Karpas-422 (cell line): ENCODE data around the gene CTXND1. TPM values are rescaled to one million over a fixed set of nuclear protein-coding genes. Genes with fewer than 3 reads are reported as not detected.

Experiments used
- DNase-seq: peaks from one replicate; pipeline ENCODE4 v3.0.0-alpha.2; 2015
- H2AFZ ChIP-seq: fragments of 200-600 bp; sonication (generic); 2 replicates; pipeline ENCODE4 v1.6.1; 2014; ENCODE audit warnings: antibody characterized with exemption, low read length, mixed read lengths
- H3K27ac ChIP-seq: fragments of 200-600 bp; sonication (generic); 2 replicates; pipeline ENCODE4 v1.5.1; 2014; ENCODE audit warnings: mild to moderate bottlenecking, low read length, moderate library complexity
- H3K27me3 ChIP-seq: fragments of 200-600 bp; sonication (generic); 2 replicates; pipeline ENCODE4 v1.6.1; 2014; ENCODE audit warnings: low read length, mixed read lengths
- H3K36me3 ChIP-seq: fragments of 200-600 bp; sonication (generic); 2 replicates; pipeline ENCODE4 v1.6.1; 2014; ENCODE audit warnings: low read length, mixed read lengths; ENCODE audit not compliant: insufficient read depth
- H3K4me1 ChIP-seq: fragments of 200-600 bp; sonication (generic); 2 replicates; pipeline ENCODE4 v1.6.1; 2014; ENCODE audit warnings: mild to moderate bottlenecking, low read length, mixed read lengths
- H3K4me2 ChIP-seq: fragments of 200-600 bp; sonication (generic); 2 replicates; pipeline ENCODE4 v1.6.1; 2014; ENCODE audit warnings: low read length, low read depth, mild to moderate bottlenecking; ENCODE audit not compliant: poor library complexity, severe bottlenecking
- H3K4me3 ChIP-seq: fragments of 200-600 bp; sonication (generic); 2 replicates; pipeline ENCODE4 v1.5.1; 2014; ENCODE audit warnings: mild to moderate bottlenecking, antibody characterized with exemption, low read length, mixed read lengths
- H3K79me2 ChIP-seq: fragments of 200-600 bp; sonication (generic); 2 replicates; pipeline ENCODE4 v1.6.1; 2014; ENCODE audit warnings: mild to moderate bottlenecking, low read length, mixed read lengths
- H3K9ac ChIP-seq: fragments of 200-600 bp; sonication (generic); 2 replicates; pipeline ENCODE4 v1.6.0; 2014; ENCODE audit warnings: low read length
- H3K9me2 ChIP-seq: fragments of 200-600 bp; sonication (generic), shearing (Covaris generic); replicated peaks from 2 replicates; pipeline ENCODE4 v1.6.0; 2014; ENCODE audit warnings: mild to moderate bottlenecking, low read length, moderate library complexity; ENCODE audit not compliant: insufficient read depth
- H3K9me3 ChIP-seq: fragments of 300-700, 200-600 bp; sonication (generic); 2 replicates; pipeline ENCODE4 v1.6.1; 2014; ENCODE audit warnings: low read length, mixed read lengths
- H4K20me1 ChIP-seq: fragments of 200-600 bp; sonication (generic); 2 replicates; pipeline ENCODE4 v1.6.1; 2014; ENCODE audit warnings: mild to moderate bottlenecking, antibody characterized with exemption, low read length, low read depth; ENCODE audit not compliant: insufficient read depth
- total RNA-seq: library from RNA; depleted of rRNA; stranded (reverse); fragments of >200 nt; shearing (Covaris generic); gene quantifications from 2 replicates; pipeline ENCODE4 v1.2.3, GENCODE V29; 2014; ENCODE audit warnings: low replicate concordance

Gene CTXND1
- total RNA-seq, 1 experiment from 2014 or later = not detected

- H3K79me2 ChIP-seq = no peaks in the 10 kb centered on the region
- DNase-seq = no peak
These were observed 15.6 kb upstream of the CTXND1 start for GRCh38 chr15:80267658-80268057.

GRCh38 chr15:80266745-80267144, 14.7 kb upstream of the CTXND1 start:
- no peak overlapping the region for H2AFZ ChIP-seq
- H3K4me1 ChIP-seq = no peaks in the 10 kb centered on the region
- H3K36me3 ChIP-seq = no peaks in the 10 kb centered on the region
- H3K9ac ChIP-seq = no peak overlapping the region
- no peaks in the 10 kb centered on the region for H3K27me3 ChIP-seq
- H3K4me3 ChIP-seq = no peak overlapping the region
- H3K9me3 ChIP-seq = no peaks in the 10 kb centered on the region
- no peak overlapping the region for H3K4me2 ChIP-seq
- H4K20me1 ChIP-seq = no peaks in the 10 kb centered on the region
- no peaks in the 10 kb centered on the region for H3K9me2 ChIP-seq
- no peak for DNase-seq
- H3K27ac ChIP-seq = no peak overlapping the region
- no peaks in the 10 kb centered on the region for H3K79me2 ChIP-seq

More at GRCh38 chr15:80267658-80268057, 15.6 kb upstream of the CTXND1 start:
- Histone ChIP-seq H3K36me3 (no peaks in the 10 kb centered on the region), H2AFZ (no peak overlapping the region), H3K9me3 (no peaks in the 10 kb centered on the region), H4K20me1 (no peaks in the 10 kb centered on the region), H3K27ac (no peak overlapping the region), H3K4me1 (no peaks in the 10 kb centered on the region), H3K9ac (no peak overlapping the region), H3K4me3 (no peak overlapping the region), H3K4me2 (no peak overlapping the region), H3K27me3 (0 out of 2 replicates have a peak, but pooled peaks cover 5% of the 10 kb centered on the region), H3K9me2 (no peaks in the 10 kb centered on the region)

- H3K27me3 ChIP-seq = no peaks in the 10 kb centered on the region
- no peaks in the 10 kb centered on the region for H3K4me1 ChIP-seq
- no peak overlapping the region for H3K4me2 ChIP-seq
- no peaks in the 10 kb centered on the region for H3K79me2 ChIP-seq
- no peak overlapping the region for H3K9ac ChIP-seq
- no peaks in the 10 kb centered on the region for H3K9me3 ChIP-seq
- DNase-seq = no peak
- H3K27ac ChIP-seq = no peak overlapping the region
- no peaks in the 10 kb centered on the region for H4K20me1 ChIP-seq
- H2AFZ ChIP-seq = no peak overlapping the region
- H3K4me3 ChIP-seq = no peak overlapping the region
- no peaks in the 10 kb centered on the region for H3K9me2 ChIP-seq
- H3K36me3 ChIP-seq = no peaks in the 10 kb centered on the region
These were observed 14.1 kb upstream of the CTXND1 start for GRCh38 chr15:80266113-80266512.

GRCh38 chr15:80265021-80265420, 13.0 kb upstream of the CTXND1 start:
- H3K4me1 ChIP-seq = no peaks in the 10 kb centered on the region
- H3K9ac ChIP-seq = no peak overlapping the region
- no peak overlapping the region for H2AFZ ChIP-seq
- no peak overlapping the region for H3K4me2 ChIP-seq
- 0 out of 2 replicates have a peak, but pooled peaks cover 2% of the 10 kb centered on the region for H3K27me3 ChIP-seq
- H3K9me3 ChIP-seq = no peaks in the 10 kb centered on the region
- no peak overlapping the region for H3K27ac ChIP-seq
- DNase-seq = no peak
- H4K20me1 ChIP-seq = no peaks in the 10 kb centered on the region
- no peaks in the 10 kb centered on the region for H3K36me3 ChIP-seq
- H3K9me2 ChIP-seq = no peaks in the 10 kb centered on the region
- no peak overlapping the region for H3K4me3 ChIP-seq
- H3K79me2 ChIP-seq = no peaks in the 10 kb centered on the region

GRCh38 chr15:80264031-80264430, 12.0 kb upstream of the CTXND1 start:
- Histone ChIP-seq H3K4me1 (no peaks in the 10 kb centered on the region), H3K4me2 (no peak overlapping the region), H3K9ac (no peak overlapping the region), H3K27ac (no peak overlapping the region), H4K20me1 (no peaks in the 10 kb centered on the region), H3K36me3 (no peaks in the 10 kb centered on the region), H3K9me2 (no peaks in the 10 kb centered on the region), H3K27me3 (0 out of 2 replicates have a peak, but pooled peaks cover 2% of the 10 kb centered on the region), H3K4me3 (no peak overlapping the region), H2AFZ (no peak overlapping the region), H3K79me2 (no peaks in the 10 kb centered on the region), H3K9me3 (no peaks in the 10 kb centered on the region)
- no peak for DNase-seq

GRCh38 chr15:80260551-80260950, 8.5 kb upstream of the CTXND1 start:
- Histone ChIP-seq H3K9ac (no peak overlapping the region), H3K9me2 (no peaks in the 10 kb centered on the region), H4K20me1 (no peaks in the 10 kb centered on the region), H2AFZ (no peak overlapping the region), H3K27ac (no peak overlapping the region), H3K4me2 (no peak overlapping the region), H3K27me3 (0 out of 2 replicates have a peak, but pooled peaks cover 2% of the 10 kb centered on the region), H3K36me3 (no peaks in the 10 kb centered on the region), H3K4me1 (no peaks in the 10 kb centered on the region), H3K79me2 (no peaks in the 10 kb centered on the region), H3K9me3 (no peaks in the 10 kb centered on the region), H3K4me3 (no peak overlapping the region)
- no peak for DNase-seq

GRCh38 chr15:80259942-80260510, 8.0 kb upstream of the CTXND1 start:
- no peak overlapping the region for H3K4me2 ChIP-seq
- DNase-seq = no peak

GRCh38 chr15:80251428-80252120, 439 bp downstream of the CTXND1 start:
- no peak overlapping the region for H3K27ac ChIP-seq
- H3K36me3 ChIP-seq = no peaks in the 10 kb centered on the region
- H3K4me2 ChIP-seq = no peak overlapping the region
- H3K79me2 ChIP-seq = no peaks in the 10 kb centered on the region
- H3K27me3 ChIP-seq = no peaks in the 10 kb centered on the region
- no peak overlapping the region for H3K4me3 ChIP-seq
- H3K9ac ChIP-seq = no peak overlapping the region
- no peak for DNase-seq
- no peak overlapping the region for H2AFZ ChIP-seq
- H3K9me3 ChIP-seq = no peaks in the 10 kb centered on the region
- H4K20me1 ChIP-seq = no peaks in the 10 kb centered on the region
- no peaks in the 10 kb centered on the region for H3K9me2 ChIP-seq
- no peaks in the 10 kb centered on the region for H3K4me1 ChIP-seq

More at GRCh38 chr15:80259942-80260510, 8.0 kb upstream of the CTXND1 start:
- no peak overlapping the region for H3K9ac ChIP-seq
- no peaks in the 10 kb centered on the region for H3K79me2 ChIP-seq
- H3K27me3 ChIP-seq = 0 out of 2 replicates have a peak, but pooled peaks cover 2% of the 10 kb centered on the region
- no peaks in the 10 kb centered on the region for H4K20me1 ChIP-seq
- H3K36me3 ChIP-seq = no peaks in the 10 kb centered on the region
- no peaks in the 10 kb centered on the region for H3K9me2 ChIP-seq
- no peak overlapping the region for H3K27ac ChIP-seq
- H2AFZ ChIP-seq = no peak overlapping the region
- H3K4me1 ChIP-seq = no peaks in the 10 kb centered on the region
- no peak overlapping the region for H3K4me3 ChIP-seq
- no peaks in the 10 kb centered on the region for H3K9me3 ChIP-seq
